ENCODE measurements around the gene SCP2.

Gene SCP2

GRCh38 chr1:53046930-53047329 lies 119.9 kb downstream of the SCP2 start:
- DNase-seq, result no peak

DNA sequence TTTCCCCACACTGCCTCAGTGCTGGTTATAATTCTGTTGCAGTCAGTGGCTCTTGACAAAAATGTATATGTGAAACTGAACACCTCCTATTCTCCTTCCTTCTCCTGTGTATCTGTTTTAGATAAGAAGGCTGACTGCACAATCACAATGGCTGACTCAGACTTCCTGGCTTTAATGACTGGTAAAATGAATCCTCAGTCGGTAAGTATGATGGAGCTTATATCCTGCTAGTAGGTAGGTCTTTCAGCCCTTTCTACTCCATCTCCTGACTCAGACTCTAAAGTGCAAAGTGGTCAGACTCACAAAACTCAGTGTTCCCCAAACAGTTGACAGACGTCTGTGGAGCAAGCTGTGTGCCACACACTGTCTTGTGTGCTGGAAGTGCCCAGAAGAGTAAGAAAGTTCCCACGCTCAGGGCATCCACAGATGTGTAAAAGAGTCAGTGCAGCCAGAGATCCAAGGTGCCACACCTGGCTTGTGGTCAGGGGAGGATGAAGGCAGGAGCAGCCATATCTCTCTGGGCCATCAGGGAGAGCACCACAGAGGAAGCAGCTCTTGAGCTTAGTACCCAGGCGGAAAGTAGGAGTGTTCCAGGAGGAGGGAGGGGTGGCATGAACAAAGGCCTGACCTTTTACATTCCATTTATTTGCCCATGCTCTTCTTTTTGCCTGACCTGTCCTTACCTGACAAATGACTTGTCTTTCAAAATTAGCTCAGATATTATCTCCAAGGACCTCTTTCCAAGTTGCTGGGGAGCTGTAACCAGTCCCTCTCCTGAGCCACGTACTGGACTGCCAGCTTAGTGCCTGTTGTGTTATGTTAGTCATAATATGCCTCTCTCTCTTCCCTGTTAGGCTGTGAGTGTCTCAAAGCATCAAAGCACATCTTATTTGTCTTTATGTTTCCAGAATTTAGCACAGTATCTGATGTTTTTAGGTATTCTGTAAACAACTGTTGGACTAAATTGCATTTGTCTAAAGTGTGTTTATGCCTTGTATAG lies 121.0 kb downstream of the SCP2 start:
- peak; percentile 2 for DNase-seq

DNA sequence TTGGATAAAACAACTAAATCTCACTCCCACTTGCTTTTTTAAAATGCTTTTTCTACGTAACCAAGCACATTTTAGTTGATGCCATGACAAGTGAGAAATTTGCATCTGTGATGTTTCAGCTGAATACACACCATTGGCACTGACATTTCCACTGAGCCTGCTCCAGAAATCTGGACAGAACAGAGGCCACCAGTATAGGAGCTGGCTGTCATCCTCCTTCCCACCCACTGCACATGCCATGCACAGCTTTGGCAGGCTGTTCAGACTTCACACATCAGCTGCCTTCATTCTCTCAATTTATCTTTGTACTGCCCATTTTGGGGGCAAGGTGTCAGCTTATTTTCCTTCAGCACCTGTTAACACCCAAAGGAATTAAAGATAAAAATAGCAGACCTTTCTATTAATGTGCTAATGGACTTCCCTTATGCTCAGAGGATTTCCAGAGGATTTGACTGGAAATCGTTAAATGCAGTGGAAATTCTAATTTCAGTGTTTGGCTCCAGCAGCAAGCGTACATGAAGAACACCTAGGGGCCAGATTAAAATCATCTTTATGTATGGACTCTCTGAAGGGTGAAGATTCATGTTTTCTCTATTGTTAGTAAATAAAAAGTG lies 122.0 kb downstream of the SCP2 start:
- DNase-seq, result no peak

- DNase-seq, result no peak
Measured at GRCh38 chr1:53049574-53049967, 122.5 kb downstream of the SCP2 start.

DNA sequence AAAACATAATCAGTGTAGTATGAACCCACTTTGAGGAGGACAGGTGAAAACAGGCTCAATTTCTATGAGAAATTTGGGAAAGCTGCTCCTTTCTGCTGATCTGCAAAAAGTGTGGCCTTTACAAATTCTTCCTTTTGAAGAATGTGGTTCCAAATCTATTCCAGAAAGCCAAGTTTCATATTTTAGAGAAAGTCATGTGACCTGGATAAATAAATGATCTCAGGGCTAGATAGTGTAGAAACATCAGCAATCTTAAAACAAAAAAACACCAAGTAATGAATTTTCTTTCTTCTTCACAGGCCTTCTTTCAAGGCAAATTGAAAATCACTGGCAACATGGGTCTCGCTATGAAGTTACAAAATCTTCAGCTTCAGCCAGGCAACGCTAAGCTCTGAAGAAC lies 123.2 kb downstream of the SCP2 start:
- no peak for DNase-seq

DNA sequence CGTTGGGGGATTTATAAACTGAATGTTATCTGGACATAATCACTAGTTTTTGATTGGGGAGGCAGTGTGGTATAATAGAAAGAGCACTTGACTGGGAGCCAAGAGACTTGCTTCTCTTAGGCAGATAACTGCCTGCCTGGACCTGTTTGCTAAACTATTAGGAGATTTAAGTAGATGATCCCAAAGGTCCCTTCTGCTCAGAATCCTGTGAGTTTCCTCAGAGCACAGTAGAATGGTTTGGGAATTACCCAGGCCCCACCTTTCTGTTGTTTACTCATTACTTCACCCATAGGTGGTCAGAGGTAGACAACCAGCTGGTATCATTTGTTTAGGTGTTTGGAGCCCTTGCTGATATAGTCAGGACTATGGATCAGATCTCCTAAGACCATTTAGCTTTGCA lies 124.6 kb downstream of the SCP2 start:
- DNase-seq, result no peak

DNA sequence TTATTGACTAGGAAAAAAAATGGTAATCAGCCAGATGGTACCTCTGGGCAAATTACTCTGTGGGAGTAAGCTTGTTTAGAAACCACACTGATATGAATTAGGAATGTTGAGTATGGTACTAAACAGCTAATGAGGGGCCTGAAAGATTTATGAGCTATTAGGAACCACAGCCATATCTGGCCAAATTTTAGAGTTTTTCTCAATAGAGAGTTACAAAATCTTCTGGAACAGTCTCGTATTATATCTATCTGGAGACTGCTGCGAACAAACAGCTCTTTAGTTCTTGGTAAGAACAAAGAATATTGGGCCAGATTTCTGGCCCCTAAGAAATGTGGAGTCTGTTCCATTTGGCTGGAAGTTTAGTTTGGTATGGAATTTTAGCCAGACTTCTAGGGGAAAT lies 130.1 kb downstream of the SCP2 start:
- DNase-seq, result no peak

GRCh38 chr1:53060579-53060978 lies 133.5 kb downstream of the SCP2 start:
- no peak for DNase-seq

DNA sequence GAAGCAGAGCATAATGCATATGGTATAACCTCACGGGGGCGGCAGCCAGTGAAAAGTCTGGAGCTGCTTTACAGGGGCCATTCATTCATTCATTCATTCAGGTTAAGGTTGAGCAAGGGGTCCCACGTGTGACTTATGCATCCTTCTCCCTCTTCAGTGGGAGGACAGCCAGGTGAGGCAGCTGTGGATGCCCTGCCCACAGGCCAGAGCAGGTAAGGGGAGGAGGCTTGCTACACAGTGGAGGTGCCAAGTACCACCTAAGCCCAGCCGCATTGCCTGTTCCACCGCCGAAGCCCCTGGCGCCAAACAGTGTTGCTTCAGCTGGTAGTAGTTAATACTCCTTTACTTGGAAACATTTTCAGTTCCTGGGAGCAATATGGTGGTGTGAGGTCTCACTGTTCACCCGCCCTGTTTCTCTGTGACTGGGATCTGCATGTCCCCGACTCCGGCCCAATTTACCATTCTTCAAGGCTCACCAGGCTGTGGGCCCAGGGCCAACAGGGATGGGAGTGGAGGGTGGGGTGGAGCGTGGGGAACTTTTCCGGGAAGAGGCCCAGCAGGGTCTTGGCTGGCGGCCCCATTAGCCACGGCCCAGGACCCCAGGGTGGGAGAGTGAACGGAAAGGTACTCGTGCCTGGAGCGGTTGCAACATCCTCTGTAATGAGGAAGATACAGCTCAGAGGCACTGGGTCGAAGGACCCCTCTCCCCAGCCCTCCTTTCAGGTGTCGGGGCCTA lies 134.2 kb downstream of the SCP2 start:
- DNase-seq, result no peak

DNA sequence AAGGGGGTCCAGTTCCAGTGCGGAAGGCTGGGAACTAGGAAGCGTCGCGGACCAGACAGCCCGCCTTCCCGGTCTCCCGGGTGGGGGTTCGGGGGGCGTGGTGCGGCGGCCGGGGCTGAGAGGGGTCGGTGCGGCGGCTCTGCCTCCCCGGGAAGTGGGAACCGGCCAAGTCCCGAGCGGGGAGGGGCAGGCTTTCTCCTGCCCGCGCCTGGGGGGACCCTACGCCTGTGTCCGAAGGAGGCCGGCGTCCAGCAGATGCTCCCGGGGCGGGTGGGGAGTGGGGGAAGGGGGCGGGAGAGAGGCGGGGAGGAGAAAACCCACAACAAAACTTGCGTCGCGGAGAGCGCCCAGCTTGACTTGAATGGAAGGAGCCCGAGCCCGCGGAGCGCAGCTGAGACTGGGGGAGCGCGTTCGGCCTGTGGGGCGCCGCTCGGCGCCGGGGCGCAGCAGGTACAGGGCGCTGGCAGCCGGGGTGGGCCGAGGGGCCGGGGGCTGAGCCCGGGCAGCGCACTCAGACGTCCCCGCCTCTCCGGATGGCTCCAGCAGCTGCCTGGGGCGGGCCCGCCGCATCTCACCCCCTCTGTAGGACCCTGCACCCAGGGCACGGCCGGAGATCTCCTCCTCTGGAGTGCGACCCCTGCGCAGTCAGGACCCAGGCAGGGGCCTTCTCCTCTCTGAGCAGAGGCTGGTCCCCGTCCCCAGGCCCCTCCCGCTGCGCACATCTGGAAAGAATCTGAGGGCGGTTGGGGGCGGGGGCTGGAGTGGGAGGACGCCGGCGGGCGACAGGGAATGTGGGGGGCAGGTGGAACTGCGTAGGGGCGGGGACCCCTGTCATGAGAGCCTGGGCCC lies 135.0 kb downstream of the SCP2 start, which contains the start of gene PODN:
PODN (plus strand) TSS at position 355 of the 849 bp plus-strand sequence. CDS start 7,643 bp downstream, outside the sequence.
- no peak for DNase-seq

DNA sequence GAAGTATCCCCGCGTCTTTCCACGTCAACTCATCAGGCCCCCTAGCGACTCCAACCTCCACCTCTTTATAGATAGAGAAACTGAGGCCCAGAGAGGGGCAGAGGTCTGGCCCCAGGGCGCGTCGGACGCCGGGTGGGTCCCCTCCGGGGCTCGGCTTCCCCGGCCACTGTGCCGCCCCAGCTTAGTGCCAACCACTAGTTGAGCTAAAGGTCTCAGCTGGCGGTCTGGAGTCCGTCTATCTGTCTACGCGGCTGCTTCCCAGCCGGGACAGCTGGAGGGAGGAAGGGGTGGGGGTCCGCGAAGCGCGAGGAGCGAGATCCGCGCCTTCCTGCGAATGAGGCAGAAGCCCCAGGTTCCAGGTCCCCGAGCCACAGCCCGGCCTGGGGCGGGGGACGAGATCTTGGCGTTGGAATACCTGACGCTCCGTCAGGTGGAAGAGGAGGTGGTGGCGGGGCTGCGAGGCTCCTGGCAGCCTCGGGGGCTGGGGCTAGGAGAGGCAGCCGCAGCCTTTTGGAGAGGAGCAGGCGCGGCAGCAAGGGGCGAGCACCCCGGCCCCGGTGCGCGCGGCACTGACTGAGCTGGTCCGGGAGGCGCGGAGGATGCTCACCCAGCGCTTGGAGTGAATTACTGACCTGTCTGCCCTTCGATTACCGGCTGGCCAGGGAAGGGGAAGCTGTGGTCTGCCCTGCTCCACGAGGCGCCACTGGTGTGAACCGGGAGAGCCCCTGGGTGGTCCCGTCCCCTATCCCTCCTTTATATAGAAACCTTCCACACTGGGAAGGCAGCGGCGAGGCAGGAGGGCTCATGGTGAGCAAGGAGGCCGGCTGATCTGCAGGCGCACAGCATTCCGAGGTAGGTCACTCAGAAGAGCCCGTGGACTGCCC lies 135.9 kb downstream of the SCP2 start:
- no peak for DNase-seq

GRCh38 chr1:53063744-53064515 lies 136.9 kb downstream of the SCP2 start:
- no peak for DNase-seq

DNA sequence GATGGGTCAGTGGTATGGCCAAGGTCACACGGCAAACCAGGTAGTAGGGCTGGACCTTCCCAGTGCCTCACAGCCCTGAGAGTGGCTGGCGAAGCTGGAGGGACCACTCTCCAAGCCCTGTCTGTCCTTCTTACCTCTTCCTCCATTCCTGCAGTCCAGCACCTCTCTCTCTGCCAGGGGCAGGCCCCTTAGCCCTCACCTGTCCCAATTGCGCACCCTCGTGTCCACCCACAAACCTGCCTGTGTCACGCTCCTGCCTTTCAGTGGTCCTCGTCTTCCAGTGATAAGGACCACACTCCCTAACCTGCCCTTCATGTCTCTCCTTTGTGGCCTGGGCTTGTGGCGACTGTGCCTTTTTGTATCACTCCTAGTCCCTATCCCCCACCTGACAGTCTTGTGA lies 138.3 kb downstream of the SCP2 start:
- DNase-seq, result no peak

GRCh38 chr1:53066488-53066887 lies 139.4 kb downstream of the SCP2 start:
- no peak for DNase-seq

- DNase-seq, result no peak
Measured at GRCh38 chr1:53066891-53067738, 140.0 kb downstream of the SCP2 start.

GRCh38 chr1:53067886-53068285 lies 140.8 kb downstream of the SCP2 start:
- no peak for DNase-seq

- DNase-seq, result no peak
Measured at GRCh38 chr1:53068314-53069099, 141.4 kb downstream of the SCP2 start.

GRCh38 chr1:53069265-53069662 lies 142.2 kb downstream of the SCP2 start:
- DNase-seq, result no peak
